Ovary (tissue), 3 donors: ENCODE data around the gene BICRAL.

Experiments
- CTCF ChIP-seq, 3 donors: fragments of 450-650 bp in 2 of 3; fragments of 200-600 bp in 1 of 3; IDR thresholded peaks; one replicate each; pipeline versions ENCODE4 v1.5.1 to v1.8.0; 2016 to 2022; ENCODE audit warnings: antibody characterized with exemption in 3 of 3, mild to moderate bottlenecking in 1 of 3
- POLR2A ChIP-seq: fragments of 450-650 bp; IDR thresholded peaks from one replicate; pipeline ENCODE4 v1.6.1; 2017; ENCODE audit warnings: antibody characterized with exemption, mild to moderate bottlenecking, moderate library complexity
- donor health status: DM: no; HTN: no; CAD: no.

GRCh38 chr6:42764911-42765648 is 16.8 kb upstream of the BICRAL start:
- no peak for TF ChIP-seq POLR2A
- TF ChIP-seq CTCF (IDR thresholded peaks at IDR 0.05) = no peak
